ENCODE measurements around the gene JOSD2.

DNA sequence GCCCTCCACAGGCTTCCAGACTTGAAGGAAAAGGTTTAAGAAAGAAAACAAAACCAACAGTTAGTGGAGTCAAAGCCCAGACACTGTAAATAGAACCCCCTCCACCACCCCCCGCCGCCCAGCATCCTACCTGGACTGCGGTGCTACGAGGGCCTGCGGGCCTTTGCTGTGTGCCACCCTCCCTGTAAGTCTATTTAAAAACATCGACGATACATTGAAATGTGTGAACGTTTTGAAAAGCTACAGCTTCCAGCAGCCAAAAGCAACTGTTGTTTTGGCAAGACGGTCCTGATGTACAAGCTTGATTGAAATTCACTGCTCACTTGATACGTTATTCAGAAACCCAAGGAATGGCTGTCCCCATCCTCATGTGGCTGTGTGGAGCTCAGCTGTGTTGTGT lies 28.1 kb downstream of the JOSD2 start:
- TF ChIP-seq CTCF (conservative IDR thresholded peaks at IDR 0.05; ENCODE audit: low read depth, low read length) (no peak), EZH2 (IDR thresholded peaks at IDR 0.05; ENCODE audit: low read length, unreplicated experiment) (no peak), EZH2phosphoT487 (IDR thresholded peaks at IDR 0.05; ENCODE audit: borderline replicate concordance, low read length) (no peak)
